ENCODE results near the gene EBLN2. TPM values are rescaled to one million over a fixed set of nuclear protein-coding genes. Genes with fewer than 3 reads are reported as not detected.

The EBLN2 gene
- total RNA-seq, 3 donors from 2014 or later (not counting 1 experiment from before 2014, with no cell fraction given): 8.9 to 11.2 (median 11.0) TPM

GRCh38 chr3:73028803-73029202, 32.7 kb upstream of the EBLN2 start:
- intact Hi-C loops (cut with micrococcal nuclease): no loop called here
- Mint-ChIP-seq H3K4me3 (peak overlapping the region; percentile 11), H3K36me3 (no peaks in the 10 kb centered on the region)

GRCh38 chr3:73029321-73029796, 32.1 kb upstream of the EBLN2 start:
- peak; percentile 86 to 92 (median 88) for ATAC-seq
- no peak for TF ChIP-seq CTCF (IDR thresholded peaks at IDR 0.05)
- H3K27ac Mint-ChIP-seq: peak overlapping the region; percentile 44 to 60
- H3K27me3 Mint-ChIP-seq (ENCODE audit: low read depth in 2 of 2): no peaks in the 10 kb centered on the region
- 45% methylated on average over 1 of the region's 1 CpG for WGBS (ENCODE audit: insufficient coverage)
- Histone ChIP-seq H3K36me3 (ENCODE audit: control insufficient read depth, insufficient read depth, low read length) (no peaks in the 10 kb centered on the region), H3K27me3 (ENCODE audit: control insufficient read depth, insufficient read depth, low read length) (no peaks in the 10 kb centered on the region), H3K4me3 (ENCODE audit: low read length) (no peak overlapping the region), H3K9me3 (ENCODE audit: control insufficient read depth, insufficient read depth, low read length) (no peaks in the 10 kb centered on the region), H3K4me1 (ENCODE audit: control insufficient read depth, insufficient read depth, low read length) (peaks cover 19% of the 10 kb centered on the region), H3K27ac (ENCODE audit: low read length) (no peak overlapping the region)
- intact Hi-C loops (cut with micrococcal nuclease): no loop called here
- H3K4me3 Mint-ChIP-seq: peak overlapping the region; percentile 11
- H3K9me3 Mint-ChIP-seq: no peaks in the 10 kb centered on the region
- H3K36me3 Mint-ChIP-seq: no peaks in the 10 kb centered on the region
- peak in 1 of 2 donors; percentile 39 for DNase-seq
- H3K4me1 Mint-ChIP-seq: peaks cover 50 to 69% of the 10 kb centered on the region in 2 donors

More at GRCh38 chr3:73028803-73029202, 32.7 kb upstream of the EBLN2 start:
- H3K9me3 Mint-ChIP-seq: no peaks in the 10 kb centered on the region
- no peak overlapping the region for H3K27ac ChIP-seq (ENCODE audit: low read length)
- H3K4me3 ChIP-seq (ENCODE audit: low read length): no peak overlapping the region
- no peak for DNase-seq
- no peaks in the 10 kb centered on the region for H3K27me3 ChIP-seq (ENCODE audit: control insufficient read depth, insufficient read depth, low read length)
- no peaks in the 10 kb centered on the region for H3K36me3 ChIP-seq (ENCODE audit: control insufficient read depth, insufficient read depth, low read length)
- H3K4me1 Mint-ChIP-seq: peaks cover 45 to 68% of the 10 kb centered on the region in 2 donors
- 69% methylated on average over 4 of the region's 4 CpGs for WGBS (ENCODE audit: insufficient coverage)
- peak overlapping the region; percentile 44 to 60 for H3K27ac Mint-ChIP-seq
- peaks cover 19% of the 10 kb centered on the region for H3K4me1 ChIP-seq (ENCODE audit: control insufficient read depth, insufficient read depth, low read length)
- peak; percentile 12 to 22 (median 16) for ATAC-seq
- no peak for TF ChIP-seq CTCF (IDR thresholded peaks at IDR 0.05)
- H3K9me3 ChIP-seq (ENCODE audit: control insufficient read depth, insufficient read depth, low read length): no peaks in the 10 kb centered on the region
- H3K27me3 Mint-ChIP-seq (ENCODE audit: low read depth in 2 of 2): no peaks in the 10 kb centered on the region

- no peak overlapping the region for H3K4me3 ChIP-seq (ENCODE audit: low read length)
- H3K27me3 Mint-ChIP-seq (ENCODE audit: low read depth in 2 of 2): no peaks in the 10 kb centered on the region
- peak overlapping the region; percentile 10 for H3K4me3 Mint-ChIP-seq
- no peaks in the 10 kb centered on the region for H3K36me3 ChIP-seq (ENCODE audit: control insufficient read depth, insufficient read depth, low read length)
- ATAC-seq: no peak
- TF ChIP-seq CTCF (IDR thresholded peaks at IDR 0.05): no peak
- H3K9me3 ChIP-seq (ENCODE audit: control insufficient read depth, insufficient read depth, low read length): no peaks in the 10 kb centered on the region
- H3K27me3 ChIP-seq (ENCODE audit: control insufficient read depth, insufficient read depth, low read length): no peaks in the 10 kb centered on the region
- peak overlapping the region; percentile 44 to 60 for H3K27ac Mint-ChIP-seq
- intact Hi-C loops (cut with micrococcal nuclease): no loop called here
- H3K36me3 Mint-ChIP-seq: no peaks in the 10 kb centered on the region
- DNase-seq: no peak
- H3K4me1 Mint-ChIP-seq: peaks cover 54 to 69% of the 10 kb centered on the region in 2 donors
- H3K27ac ChIP-seq (ENCODE audit: low read length): no peak overlapping the region
- H3K9me3 Mint-ChIP-seq: no peaks in the 10 kb centered on the region
- 94% methylated on average over 1 of the region's 1 CpG for WGBS (ENCODE audit: insufficient coverage)
- H3K4me1 ChIP-seq (ENCODE audit: control insufficient read depth, insufficient read depth, low read length): peaks cover 19% of the 10 kb centered on the region
Measured at GRCh38 chr3:73030073-73030597, 31.3 kb upstream of the EBLN2 start.
